Measurements from ENCODE around the gene APOL2.
"Not testable (repeated sequence)": the region's sequence is repeated elsewhere in the genome, so short reads cannot be mapped to it uniquely, and the experiment has no call there.

APOL2 gene

DNA sequence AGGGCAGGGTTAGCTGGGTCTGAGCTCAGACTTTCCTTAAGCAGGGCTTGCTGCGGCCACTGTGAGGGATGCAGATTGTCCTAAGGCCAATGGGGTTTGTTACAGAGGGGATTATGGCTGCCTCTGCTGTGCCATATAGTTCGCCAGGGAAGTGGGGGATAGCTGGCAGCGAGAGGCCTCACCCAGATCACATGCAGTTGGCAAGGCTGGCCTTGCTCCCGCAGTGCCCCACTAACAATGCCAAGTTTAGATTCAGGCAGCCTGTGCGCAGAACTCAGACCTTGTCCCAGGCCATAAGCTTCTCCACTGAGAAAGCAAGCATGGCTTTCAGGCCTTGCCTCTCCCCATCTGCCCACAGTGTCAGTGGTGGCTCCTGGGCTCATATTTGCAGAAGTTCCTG, 4.7 kb upstream of the APOL2 start:
- no peak for DNase-seq (ENCODE audit: low spot score)

DNA sequence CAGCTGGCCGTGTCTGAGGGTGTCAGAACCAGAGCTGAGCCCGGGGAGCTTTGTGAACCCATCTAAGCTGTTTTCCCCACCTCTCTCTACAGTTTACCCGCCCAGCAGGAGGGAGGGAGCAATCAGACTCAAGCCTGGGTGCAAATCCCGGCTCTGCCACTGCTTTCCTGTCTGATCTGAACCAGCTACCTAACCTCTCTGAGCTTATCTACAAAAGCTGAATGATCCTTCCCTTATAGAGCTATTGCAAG, 252 bp downstream of the APOL2 start:
- DNase-seq (ENCODE audit: low spot score): no peak

DNA sequence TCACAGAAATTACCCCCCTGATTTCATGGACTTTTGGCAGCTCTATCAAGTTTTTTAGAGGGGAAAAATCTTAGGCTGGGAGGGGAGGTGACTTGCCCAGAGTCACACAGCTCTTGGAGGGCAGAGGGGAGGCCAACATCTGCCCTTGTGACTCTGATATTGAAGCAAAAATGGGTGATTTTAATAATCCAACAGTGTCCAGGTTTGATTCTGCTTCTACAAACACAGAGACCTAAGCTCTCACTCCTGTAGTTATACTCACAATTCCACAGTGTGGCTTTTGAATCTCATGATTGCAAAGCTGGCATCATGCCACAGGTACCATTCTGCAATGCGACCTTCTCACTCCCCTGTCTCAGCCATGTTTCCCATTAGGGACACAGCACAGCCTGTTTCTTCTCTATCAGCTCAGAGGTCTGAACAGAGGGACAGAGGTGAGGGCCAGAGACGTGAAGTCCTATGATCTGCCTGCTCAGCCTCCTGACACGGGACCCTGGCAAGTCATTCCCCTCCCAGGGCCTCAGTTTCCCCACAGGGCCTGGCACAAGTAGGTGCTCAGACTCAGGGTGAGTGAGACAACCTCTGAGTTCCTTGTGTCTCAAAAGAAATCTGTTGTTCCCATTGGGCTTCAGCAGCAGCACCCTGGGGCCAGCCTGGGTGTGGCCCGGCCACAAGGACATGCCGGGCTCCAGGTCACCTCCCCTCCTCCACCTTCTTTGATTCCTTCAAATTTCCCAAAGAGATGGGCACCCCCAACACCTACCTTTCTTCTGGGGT, 766 bp downstream of the APOL2 start:
- peak; percentile 44 for DNase-seq (ENCODE audit: low spot score)

DNA sequence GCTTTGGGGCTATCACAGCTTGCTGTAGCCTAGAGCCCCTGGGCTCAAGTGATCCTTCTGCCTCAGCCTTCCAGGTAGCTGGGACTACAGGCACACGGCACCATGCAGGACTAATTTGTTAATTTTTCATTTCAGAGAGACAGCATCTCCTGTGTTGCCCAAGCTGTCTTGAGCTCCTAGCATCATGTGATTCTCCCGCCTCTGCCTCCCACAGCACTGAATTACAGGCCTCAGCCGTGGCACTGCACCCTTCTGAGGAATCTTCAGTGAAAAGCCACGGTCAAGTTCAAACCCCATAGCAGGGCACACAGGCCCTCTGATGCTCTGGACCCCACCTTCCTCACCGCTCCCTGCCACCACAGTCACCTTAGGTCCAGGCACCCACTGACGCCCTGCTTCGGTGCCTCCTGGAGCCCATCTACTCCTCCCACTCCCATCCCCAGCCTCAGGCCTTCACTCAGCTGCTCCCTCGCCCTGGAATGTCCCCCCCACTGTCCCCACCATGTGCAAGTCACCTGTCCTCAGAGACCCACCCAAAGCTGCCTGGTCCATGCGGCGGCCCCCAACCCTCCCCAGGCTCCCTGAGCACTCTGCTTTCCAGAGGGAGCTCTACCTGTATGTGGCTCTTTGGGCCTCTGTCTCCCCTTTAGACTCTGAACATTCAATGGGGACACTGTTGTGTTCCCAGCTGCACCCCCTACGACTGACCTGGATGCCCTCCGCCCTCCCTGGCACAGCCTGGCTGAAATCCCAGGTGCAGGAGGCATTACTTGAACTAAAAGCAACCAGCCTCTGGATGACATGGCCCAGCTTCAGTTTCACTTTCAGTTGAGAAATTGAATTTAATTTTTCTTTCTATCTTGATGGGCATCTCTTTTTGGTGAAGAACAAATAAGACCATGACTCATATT, 1.6 kb downstream of the APOL2 start:
- peak; percentile 48 for DNase-seq (ENCODE audit: low spot score)

DNA sequence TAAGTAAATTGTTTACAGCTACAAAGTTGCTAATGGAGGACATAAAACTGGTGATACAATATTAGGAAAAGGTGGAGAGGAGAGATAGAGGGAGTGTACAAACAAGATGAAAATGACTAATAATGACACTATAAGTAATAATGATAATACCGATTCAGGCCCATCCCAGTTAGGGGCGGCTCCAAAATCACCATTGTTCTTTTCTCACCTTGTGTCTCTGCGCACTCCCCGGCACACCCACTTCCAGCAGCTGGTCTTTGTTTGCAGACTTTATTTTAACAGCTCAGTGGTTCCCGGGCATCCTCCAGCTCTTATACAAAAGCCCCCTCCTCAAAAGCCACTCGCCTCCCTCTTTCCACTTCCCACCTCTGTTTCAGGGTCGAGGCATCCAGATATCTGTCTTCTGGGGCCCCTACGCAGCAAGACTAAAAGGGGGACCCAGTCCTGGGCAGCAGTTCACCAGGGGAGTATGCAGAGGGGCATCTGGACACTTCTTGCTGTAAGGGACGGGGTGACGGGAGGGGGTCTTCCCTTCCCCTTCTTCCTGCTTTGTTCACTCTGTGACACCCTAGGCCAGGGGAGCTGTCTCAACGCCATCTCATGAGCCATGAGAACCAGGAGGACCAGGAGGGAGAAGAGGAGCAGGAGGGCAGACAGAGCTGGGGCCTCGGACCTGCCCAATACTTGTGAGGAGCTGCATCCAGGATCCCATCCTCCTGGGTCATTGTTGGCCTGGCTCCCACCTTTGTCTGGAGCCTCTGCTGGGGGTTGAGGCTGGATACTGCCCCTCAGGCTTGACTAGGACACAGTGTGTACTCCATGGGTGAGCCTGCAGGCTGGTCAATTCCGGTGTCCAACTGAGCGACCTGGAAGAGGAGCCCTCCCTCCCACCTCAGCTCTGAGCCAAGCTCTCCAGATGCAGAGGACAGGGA, 2.7 kb downstream of the APOL2 start:
- DNase-seq (ENCODE audit: low spot score): no peak

DNA sequence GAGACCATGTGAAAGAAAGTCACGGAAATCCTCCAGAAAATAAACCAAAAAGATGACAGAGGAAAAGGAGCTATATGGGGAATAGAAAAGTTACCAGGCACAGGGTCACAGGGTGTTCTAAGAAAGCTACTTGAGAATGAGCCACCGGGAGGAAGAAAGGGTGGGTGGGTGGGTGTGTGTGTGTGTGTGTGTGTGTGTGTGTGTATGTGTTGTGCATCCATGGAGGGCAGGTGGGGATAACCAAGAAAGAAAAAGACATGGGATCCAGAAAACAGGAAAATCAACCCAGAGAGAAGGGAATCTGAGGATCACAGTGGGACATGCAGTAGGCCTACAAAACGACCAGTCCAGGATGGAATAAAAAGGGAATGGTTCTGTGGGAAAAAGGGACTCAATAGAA, 3.7 kb downstream of the APOL2 start:
- no peak for DNase-seq (ENCODE audit: low spot score)

DNA sequence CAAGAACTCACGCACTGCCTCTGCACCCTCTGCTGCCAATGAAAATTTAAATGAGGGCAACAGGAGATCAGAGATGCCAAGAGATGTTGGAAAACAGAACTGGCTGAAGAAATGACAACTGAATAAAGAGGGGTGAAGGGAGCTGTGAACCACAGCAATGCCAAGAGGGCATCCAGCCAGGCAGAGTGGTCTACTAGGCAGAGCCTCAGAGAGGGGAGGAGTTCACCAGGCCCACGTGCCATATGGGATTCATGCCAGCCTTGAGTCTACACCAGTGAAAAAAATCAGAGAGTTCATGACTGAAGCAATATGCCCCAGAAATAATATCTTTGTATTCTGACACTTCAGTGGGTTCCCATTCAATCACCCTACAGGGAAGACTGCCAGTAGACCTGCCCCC, 4.4 kb downstream of the APOL2 start:
- no peak for DNase-seq (ENCODE audit: low spot score)

DNA sequence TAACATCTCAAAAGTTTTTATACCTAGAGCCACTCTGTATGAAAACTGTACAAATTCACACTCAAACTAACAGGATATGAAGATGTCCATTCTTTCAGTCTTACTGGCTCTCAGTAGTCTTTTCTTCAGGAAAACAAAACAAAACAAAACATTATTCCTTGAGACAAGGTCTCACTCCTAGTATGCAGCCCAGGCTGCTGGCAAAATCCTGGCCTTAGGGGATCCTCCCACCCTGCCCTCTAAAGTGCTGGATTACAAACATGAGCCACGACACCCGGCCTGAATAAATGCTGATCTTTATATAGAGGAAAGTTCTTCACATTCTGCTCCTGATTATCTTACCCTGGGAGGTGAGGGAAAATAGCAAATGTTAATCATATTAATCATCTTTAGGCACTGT, 5.1 kb downstream of the APOL2 start:
- no peak for DNase-seq (ENCODE audit: low spot score)

DNA sequence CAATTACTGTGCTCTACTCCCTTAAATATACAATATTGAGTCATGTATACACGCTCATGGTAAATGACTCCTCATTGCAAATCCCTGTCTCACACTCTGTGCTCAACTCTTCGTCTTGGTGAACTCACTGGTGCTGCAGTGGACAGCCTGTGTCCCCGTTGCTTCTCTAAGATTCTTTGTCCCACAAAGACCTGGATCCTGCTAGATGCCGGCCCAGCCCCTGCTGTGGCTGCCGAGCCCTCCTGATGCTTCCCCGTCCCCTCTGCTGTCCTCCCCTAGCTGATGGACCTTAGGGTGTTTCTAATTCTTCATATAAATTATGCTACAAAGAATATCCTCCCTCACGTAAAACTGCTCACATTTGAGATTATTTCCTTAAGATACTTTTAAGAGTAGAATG, 5.5 kb downstream of the APOL2 start:
- DNase-seq (ENCODE audit: low spot score): no peak

DNA sequence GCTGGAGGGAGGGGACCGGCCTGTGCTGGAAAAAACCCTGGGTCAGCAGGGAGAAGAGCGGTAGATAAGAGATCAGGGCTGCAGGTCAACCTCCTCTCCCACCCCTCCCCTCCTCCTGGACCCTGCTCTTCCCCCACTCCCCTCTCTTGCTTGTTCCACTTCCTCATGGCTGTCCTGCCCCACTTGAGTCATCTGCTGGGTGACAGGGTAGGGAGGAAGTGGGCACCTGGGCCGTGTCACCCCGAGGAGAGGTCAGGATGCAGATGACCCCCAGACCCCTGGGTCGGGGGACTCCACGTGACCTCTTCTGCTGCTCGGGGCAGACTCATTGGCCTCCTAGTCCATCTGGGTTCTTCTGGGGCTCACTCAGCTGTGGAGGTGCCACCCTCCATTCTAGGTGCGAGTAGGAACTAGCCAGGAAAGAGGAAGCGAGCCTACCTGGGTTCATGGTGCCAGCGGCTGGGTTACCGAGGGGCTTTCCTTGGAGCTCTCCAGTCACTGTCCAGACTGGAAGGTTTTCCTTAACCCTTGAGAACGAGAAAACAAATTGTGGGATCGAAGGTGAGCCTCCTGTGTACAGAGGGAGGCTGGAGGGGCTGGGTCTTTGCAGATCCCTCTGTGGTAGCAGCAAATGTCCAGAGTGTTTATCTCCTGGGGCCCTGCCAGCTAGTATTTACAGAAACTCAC, 6.5 kb downstream of the APOL2 start:
- DNase-seq (ENCODE audit: low spot score): no peak

DNA sequence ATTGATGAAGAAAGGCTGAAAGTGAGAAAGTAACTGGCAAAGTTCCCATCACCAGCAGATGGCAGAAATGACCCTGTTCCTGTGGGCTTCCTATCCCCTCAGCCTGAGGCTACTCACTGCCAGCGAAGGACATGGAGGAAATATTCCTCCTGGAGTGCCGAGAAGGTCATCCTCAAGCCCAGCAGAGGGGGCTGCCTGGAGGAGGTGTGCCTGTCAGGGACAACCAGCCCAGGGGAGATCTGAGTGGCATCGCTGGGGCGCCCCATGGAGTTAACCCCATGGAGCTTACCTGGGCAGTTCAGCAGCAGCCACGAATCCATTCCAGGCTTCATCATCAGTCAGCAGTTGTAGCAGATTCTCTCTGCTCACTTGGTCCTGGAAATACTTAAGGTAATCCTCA, 8.3 kb downstream of the APOL2 start:
- DNase-seq (ENCODE audit: low spot score): not testable (repeated sequence)

DNA sequence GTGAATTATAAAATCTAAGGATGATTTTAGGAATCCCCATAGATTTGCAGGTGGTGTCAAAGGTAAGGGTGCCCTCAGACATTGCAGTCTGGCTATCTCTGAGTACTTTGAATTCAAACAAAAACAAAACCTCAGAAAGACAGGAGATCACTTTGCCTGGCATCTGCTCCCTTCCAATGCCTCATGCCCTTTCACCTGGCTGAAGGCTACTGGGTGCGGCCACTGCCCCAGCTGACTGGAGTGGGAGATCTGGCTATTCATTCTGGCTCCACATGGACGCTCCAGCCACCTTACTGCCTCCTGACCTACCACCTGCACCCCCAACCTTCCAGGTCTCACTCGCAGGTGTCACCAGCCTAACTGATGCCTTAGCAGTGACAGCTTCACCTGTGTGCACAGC, 9.7 kb downstream of the APOL2 start:
- not testable (repeated sequence) for DNase-seq (ENCODE audit: low spot score)

DNA sequence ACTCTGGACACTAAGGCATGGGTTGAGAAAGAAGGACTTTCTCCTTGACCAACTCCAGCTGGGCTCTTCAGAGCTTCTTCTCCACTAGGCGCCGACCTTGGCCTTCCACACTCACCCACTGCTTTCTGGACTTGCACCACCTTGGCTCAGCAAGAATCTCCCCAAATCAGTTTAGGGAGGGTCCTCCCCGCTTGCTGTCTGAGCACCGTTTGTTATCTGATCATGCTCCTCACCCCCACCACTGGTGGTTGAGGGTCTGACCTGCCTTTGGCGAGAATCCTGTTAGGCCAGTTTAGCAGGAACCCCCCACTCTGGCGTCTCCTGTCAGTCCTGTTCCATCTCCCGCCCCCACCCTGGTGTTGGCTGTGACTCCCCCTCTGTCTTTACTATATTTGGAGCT, 10.4 kb downstream of the APOL2 start:
- DNase-seq (ENCODE audit: low spot score): no peak

DNA sequence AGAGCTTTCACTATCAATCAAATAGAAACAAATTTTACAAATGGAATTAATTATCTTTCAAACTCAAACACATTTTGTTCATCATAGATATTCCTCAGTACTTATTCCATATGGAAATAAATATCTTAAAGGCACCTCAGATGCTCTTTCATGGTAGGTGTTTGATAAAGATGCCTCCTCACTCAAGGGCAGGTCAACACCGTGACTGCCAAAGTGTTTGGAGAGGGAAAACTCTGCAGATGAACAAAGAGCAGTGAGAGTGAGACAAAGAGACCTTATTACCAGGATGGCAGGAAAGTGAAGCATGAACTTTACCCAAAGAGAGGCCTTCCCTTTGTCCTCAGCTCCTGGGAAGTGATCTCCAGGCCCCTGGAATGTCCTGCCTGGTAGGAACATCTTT, 11.0 kb downstream of the APOL2 start:
- not testable (repeated sequence) for DNase-seq (ENCODE audit: low spot score)

DNA sequence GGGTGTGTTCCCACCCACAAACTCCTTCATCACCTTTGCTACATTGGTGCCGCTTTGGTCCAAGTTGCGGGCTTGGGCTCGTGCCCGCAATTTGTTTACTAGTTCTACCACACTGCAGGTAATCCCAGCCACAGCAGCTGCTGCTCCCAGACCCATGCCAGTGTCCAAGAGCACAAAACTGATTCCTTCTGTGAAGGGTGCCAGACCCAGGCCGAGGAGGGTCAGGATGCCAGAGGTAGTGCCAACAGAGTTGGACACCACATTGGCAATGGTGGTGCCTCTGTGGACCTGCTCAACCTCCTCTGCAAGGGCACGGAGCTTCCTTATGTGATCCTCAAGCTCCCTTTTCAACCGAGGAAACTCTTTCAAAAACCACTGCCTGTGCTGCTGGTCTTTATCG, 11.5 kb downstream of the APOL2 start:
- DNase-seq (ENCODE audit: low spot score): no peak

DNA sequence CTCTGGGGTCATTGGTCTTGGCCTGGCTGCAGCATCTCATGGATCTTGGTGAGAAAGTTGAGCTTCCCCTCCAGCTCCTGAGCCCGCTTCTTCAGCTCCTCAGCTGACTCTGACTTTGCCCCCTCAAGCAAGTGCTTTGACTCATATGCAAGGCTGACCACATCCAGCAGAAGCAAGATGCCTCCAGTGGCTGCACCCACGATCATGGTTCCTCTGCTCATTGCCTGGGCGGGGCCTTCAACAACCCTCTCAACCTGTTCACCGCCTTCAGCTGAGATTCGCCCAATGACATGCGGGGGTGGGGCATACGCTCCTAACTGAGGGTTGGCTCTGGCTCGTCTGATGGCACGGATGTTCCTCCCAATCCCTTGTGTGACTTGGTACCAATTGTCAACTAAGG, 11.9 kb downstream of the APOL2 start:
- no peak for DNase-seq (ENCODE audit: low spot score)

DNA sequence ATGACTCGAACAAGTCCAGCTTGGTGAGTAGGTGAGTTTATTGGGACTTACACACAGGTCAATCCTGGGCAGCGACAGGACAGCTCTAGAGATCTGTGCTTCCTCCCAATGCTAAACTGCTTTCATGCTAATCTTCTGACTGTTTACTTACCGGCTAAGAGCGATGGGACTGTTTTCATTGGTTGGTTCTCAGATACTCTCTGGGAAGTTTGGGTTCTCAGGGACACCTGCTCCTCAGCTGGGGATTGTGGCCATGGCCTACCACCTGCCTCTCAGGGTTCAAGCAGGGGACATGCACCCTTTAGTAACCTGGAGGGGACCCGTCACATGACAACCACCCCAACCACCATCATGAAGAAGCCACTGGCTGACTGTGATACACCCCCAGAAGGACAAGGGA, 13.1 kb downstream of the APOL2 start:
- no peak for DNase-seq (ENCODE audit: low spot score)

DNA sequence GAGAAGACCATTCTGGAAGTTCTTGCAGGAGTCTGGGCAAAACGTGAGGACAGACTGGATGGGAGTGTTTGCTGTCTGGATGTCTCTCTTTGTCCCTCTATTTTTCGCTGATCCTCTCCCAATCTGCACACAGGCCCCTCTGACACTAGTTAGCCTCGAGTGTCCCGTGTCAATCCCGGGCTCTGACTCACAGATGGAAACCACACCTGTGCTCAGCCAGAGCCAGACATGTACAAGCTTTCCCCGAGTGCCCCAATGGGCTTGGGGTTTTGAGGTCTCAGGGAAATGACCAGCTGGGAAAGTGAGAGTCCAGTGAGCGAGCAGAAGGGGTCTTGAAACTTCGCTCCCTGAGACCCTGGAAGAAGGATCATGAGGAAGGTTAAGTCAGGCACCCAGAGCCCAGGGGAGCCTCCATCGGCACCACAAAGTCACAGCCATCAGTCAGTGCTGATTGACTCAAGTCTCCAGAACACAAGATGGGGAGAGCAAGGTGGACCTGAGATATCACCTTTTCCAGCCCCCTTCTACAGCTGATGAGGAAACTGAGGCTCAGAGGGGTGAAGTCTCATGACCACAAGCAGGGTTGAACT, 13.9 kb downstream of the APOL2 start:
- DNase-seq (ENCODE audit: low spot score): no peak

DNA sequence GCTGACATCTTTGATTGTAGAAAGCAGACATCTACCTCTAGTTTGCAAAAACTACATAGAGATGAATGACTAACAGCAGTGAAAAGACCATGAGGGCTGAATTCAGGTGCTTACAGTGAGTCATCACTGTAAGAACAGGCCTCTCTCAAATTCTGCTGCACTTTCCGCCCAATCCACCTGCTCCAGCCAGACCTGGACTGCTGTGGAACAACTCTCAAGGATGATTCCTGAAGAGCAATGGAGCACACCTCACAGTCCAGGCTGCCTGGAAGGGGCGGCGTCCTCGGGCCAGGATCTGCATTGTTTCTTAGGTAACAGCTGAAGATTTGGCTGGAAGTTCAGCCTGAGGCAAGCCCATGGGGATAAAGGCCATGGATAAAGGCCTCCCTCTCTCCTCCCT, 15.1 kb downstream of the APOL2 start:
- DNase-seq (ENCODE audit: low spot score): no peak

DNA sequence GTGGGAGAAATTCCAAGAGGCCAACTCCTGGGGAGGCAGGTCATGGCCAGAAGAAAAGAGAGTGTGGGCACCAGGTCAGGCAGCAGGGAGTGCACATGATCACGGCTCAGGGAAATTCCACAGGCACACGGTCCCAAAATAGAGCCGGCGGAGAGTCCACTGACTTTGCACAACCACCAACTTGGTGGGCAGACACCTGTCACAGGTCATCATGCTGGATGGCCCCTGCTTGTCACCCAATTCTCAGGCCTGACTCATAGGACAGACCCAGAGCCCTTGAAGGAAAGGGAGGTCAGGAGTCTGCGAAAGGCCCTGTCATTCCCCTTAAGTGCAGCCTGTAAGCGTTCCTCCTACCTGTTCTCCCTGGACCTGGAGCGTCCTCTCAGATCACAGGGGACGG, 15.8 kb downstream of the APOL2 start:
- no peak for DNase-seq (ENCODE audit: low spot score)

DNA sequence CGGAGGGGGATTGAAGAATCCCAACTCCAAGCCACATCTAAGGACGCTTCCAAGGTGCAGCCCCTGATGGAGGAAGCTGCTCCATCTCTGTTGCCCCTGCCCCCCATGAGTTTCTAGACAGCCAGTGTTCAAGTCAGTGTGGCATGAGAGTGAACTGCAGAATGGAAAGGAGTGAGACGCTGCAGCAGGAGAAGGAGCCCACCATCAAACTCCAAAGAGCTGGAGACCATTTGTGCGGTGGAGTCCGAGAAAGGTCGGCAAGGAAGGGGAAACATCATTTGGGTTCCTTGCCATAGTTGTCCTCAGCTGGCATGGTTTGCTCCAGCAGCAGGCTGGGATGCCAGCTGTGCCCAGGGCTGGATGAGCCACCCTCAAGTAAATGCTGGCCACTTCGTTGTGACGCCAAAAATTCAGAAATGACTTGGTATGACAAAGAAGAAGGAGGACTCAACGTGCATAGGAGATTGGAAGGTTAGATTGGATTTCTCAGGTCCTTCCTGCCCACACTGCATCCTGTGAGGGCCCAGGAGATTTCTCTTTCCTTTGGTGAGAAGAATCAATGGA, 16.4 kb downstream of the APOL2 start:
- no peak for DNase-seq (ENCODE audit: low spot score)
